ENCODE measurements around the gene ADAMTS12. TPM values are rescaled to one million over a fixed set of nuclear protein-coding genes. Genes with fewer than 3 reads are reported as not detected.
"Not testable (repeated sequence)": the region's sequence is repeated elsewhere in the genome, so short reads cannot be mapped to it uniquely, and the experiment has no call there.

ADAMTS12 gene
- total RNA-seq, 1 donor from 2014 or later = not detected

DNA sequence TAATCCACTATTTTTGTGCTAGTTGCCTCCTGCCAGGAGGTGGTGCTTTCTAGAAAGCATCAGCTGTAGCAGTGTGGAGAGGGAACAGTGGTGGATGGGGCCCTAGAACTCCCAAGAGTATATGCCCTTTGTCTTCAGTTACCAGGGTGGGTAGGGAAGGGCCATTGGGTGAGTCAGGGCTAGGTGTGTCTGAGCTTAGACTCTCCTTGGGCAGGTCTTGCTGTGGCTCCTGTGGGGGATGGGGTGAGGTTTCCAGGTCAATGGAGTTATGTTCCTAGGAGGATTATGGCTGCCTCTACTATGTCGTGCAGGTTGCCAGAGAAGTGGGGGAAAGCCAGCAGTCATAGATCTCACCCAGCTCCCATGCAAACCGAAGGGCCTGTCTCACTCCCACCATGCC, 11.3 kb upstream of the ADAMTS12 start:
- DNase-seq (ENCODE audit: low read depth, low spot score) = no peak

DNA sequence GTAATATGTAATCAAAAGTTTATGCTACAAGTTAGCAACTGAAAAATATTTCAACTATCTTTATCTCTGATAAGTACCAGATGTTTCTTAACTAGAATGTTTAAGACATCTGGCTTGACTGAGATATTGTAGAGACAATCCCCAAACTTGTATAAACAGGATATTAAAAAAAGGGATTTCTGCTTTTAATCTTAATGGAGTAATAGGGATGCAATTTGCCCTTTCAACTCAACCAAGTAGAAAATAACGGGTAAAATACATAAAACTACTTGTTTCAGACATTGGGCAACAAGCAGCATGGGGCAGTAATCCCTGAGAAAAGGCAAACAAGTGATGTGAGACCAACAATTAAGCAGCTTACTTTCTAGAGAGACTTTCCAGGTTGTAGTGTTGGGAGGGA, 9.4 kb upstream of the ADAMTS12 start:
- DNase-seq (ENCODE audit: low read depth, low spot score) = no peak

- DNase-seq (ENCODE audit: low read depth, low spot score) = no peak
Measured at GRCh38 chr5:33894566-33894965, 2.8 kb upstream of the ADAMTS12 start.

DNA sequence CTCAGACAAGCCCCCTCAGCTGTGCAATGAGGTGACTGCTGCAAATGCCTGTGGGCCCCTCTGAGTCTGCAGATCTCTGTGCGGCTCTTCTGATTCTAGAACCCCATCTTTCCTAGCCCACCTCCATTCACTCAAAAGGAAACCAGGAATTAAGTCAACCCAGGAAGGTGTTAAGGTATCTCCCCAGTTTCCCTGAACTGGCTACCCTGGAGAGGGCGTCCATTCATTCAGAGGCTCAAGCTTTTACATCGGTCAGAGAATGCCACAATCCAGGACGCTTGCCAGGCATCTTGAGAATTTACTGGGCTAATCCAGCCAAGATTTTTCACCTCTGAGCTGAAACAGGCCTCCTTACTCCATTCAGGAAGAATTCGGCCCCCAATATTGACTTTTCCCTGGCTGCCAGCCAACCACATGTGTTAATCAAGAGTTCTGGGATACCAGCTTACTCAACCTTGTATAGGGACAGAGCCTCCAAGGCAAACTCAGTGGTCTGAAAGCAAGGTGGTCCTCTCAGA, 889 bp upstream of the ADAMTS12 start:
- DNase-seq (ENCODE audit: low read depth, low spot score) = no peak

- DNase-seq (ENCODE audit: low read depth, low spot score) = no peak
Measured at GRCh38 chr5:33891446-33891787, 373 bp downstream of the ADAMTS12 start.

DNA sequence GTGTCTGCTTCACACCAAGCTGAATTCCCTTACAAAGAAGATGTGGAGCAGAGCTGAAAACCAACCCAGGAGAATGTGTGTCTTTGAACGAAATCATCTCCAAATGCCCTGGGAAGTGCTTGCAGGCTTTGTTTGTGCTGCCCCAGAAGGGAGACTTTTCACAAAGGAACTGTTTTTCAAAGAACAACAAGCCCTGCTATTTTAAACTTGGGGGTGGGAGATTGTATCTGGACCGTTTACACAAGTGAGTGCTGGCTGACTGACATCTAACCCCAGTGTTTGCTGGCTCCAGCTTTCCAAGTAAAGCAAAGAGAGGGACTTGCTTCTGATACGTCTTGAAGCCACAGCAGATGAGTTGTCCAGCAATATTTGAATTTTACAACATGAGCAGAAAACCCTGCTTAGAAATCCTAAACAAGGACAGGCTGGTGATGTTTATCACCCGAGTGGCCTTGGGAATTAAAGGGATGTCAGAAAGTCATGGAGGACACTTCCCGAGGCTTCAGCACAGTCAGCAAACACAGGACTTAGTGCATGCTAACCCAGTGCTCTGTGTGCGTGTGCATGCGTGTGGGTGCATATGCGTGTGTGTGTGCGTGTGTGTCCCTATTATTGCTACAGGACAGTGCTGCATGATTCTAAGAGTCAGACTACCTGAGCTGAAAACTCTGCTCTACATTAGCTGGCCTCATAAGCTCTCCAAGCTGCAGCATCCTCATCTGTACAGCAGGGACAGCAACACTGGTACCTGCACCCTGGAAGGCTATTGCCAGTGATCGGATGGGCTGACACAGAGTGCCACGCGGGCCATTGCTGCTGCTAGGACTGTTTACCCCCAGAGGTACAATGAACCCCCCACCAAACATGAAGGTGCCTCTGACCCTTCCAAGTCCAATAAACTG, 1.4 kb downstream of the ADAMTS12 start:
- DNase-seq (ENCODE audit: low read depth, low spot score) = no peak

GRCh38 chr5:33888587-33888986, 3.2 kb downstream of the ADAMTS12 start:
- DNase-seq (ENCODE audit: low read depth, low spot score) = no peak

- DNase-seq (ENCODE audit: low read depth, low spot score) = no peak
Measured at GRCh38 chr5:33887268-33887667, 4.5 kb downstream of the ADAMTS12 start.

DNA sequence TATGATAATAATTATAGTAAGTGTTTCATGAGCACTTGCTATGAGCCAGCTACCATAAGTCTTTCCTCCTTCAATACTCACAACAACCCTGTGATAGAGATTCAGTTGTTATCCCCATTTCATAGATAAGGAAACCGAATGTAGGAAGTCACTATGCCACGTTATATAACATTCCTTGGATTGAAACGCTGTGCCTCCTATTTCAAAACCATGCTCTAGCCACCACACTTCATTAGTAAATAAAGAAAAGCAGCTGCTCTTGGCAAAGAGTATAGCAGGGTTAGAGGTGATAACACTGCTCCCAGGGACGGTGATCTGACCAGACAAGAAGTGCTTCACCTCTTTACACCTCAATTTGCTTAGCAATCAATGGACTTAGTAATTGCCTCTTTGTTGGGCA, 5.5 kb downstream of the ADAMTS12 start:
- no peak for DNase-seq (ENCODE audit: low read depth, low spot score)

- DNase-seq (ENCODE audit: low read depth, low spot score) = no peak
Measured at GRCh38 chr5:33885679-33886078, 6.1 kb downstream of the ADAMTS12 start.

DNA sequence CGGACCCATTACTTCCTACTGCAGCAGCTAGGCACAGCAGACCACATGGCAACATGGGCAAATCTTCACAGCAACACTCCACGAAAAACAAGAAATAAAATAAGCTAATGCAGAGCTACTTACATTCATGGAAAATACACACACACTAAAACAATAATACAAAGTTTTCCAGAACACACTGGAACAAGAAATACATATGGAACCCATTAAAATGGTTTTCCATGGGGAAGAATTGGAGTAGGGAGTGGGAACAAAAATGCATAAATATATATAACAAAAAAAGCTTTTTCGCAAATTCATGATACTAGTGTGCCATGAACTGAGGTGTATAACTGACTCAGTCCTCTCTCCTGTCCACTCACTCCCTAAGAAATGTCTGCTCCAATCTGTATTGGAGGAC, 8.3 kb downstream of the ADAMTS12 start:
- no peak for DNase-seq (ENCODE audit: low read depth, low spot score)

GRCh38 chr5:33880319-33880718, 11.5 kb downstream of the ADAMTS12 start:
- DNase-seq (ENCODE audit: low read depth, low spot score) = no peak

DNA sequence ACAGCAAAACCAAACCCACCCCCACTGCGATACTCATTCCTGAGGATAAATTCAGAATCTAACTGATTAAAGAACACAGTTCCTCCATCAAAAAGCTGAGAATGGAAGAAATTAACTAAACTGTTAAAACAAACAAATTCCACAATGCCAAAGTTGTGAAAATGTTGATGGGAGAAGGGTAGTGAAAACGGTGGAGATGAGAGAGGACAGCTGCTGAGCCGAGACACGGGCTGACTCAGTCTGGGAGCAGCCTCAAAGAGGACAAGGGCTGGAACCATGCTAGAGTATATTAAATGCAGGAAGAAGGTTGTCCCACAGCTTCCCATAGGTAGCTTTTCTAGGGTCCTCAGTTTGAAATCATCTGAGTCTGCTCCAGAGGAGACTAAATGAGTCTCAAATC, 14.3 kb downstream of the ADAMTS12 start:
- DNase-seq (ENCODE audit: low read depth, low spot score) = no peak

- no peak for DNase-seq (ENCODE audit: low read depth, low spot score)
Measured at GRCh38 chr5:33867241-33867640, 24.5 kb downstream of the ADAMTS12 start.

DNA sequence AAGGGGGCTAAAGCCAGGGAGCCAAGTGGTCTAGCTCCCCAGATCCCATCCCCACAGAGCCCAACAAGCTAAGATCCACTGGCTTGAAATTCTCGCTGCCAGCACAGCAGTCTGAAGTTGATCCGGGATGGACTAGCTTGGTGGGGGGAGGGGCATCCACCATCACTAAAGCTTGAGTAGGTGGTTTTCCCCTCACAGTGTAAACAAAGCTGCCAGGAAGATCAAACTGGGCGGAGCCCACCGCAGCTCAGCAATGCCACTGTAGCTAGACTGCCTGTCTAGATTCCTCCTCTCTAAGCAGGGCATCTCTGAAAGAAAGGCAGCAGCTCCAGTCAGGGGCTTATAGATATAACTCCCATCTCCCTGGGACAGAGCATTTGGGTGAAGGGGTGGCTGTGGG, 32.6 kb downstream of the ADAMTS12 start:
- DNase-seq (ENCODE audit: low read depth, low spot score) = not testable (repeated sequence)

DNA sequence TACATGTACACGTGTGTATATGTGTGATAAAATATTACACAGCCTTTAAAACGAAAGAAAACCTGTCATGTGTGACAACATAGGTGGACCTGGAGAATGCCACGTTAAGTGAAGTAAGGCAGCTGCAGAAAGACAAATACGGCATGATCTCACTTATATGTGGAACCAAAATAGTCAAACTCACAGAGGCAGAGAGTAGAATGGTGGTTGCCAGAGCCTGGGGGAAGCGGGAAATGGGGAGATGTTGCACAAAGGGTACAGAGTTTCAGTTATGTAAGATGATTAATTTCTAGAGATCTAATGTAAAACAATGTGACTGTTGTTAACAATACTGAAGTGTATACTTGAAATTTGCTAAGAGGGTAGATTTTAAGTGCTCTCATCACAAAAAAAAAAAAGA, 34.8 kb downstream of the ADAMTS12 start:
- DNase-seq (ENCODE audit: low read depth, low spot score) = no peak

DNA sequence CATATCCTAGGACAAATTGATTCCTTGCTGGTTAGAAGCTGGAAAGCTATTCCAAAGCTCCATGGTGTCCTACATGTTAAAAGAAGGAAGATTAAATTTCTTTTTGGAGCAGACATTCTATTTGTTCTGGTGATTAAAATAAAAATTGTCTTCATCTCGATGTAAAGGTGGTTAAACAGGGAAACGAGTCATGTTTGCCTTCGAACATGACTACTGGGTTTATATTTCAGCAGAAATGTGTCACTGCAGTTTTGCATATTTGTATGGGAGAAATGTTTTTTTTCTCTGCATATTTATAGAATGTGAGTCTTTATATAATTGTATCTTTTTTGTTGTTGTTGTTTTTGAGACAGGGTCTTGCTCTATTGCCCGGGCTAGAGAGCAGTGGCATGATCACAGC, 36.4 kb downstream of the ADAMTS12 start:
- no peak for DNase-seq (ENCODE audit: low read depth, low spot score)

DNA sequence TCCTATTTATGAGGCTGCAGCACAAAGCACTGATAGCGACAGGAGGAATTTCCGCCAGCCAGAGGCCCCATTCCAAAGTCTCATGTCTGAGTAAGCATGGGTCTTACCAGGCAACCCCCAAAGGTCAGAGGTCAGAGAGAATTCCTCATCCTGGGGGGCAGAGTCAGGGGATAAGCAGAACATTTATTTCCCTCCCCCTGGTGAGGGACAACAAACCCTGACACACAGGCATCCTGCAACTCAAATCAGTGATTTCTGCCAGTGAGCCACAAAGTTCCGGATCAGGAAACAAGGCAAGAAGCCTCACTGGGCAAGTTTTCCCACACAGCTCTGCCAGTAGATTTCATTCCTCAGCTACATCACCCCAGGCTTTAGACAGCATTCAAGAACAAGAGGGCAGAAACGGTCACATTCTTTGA, 37.0 kb downstream of the ADAMTS12 start:
- DNase-seq (ENCODE audit: low read depth, low spot score) = peak; percentile 20

- no peak for DNase-seq (ENCODE audit: low read depth, low spot score)
Measured at GRCh38 chr5:33852837-33853236, 39.0 kb downstream of the ADAMTS12 start.

- no peak for DNase-seq (ENCODE audit: low read depth, low spot score)
Measured at GRCh38 chr5:33852319-33852718, 39.5 kb downstream of the ADAMTS12 start.

DNA sequence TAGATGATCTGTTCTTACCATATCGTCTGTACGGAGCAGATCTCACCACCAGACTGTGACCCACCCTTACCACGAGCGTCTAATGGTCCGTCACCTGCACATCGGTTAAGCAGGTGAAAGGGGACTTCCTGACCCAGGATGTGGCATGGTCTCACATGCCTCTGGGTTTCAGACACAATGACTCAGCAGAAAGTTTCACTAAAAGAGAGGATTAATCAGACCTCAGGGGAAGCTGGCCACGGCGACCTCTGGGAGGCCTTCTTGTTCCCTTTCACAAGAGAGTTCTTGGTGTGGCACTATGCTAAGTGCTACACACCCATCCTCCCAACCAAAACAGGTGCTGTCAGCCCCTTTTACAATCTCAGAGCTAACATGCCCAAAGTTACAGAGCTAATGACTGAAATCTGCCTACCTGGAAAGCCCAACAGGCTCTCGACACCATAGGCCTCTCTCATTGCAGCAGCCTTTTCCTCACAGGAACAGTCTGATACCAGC, 41.6 kb downstream of the ADAMTS12 start:
- no peak for DNase-seq (ENCODE audit: low read depth, low spot score)

GRCh38 chr5:33848554-33848953, 43.2 kb downstream of the ADAMTS12 start:
- DNase-seq (ENCODE audit: low read depth, low spot score) = no peak

- DNase-seq (ENCODE audit: low read depth, low spot score) = no peak
Measured at GRCh38 chr5:33846851-33847250, 44.9 kb downstream of the ADAMTS12 start.

Measured in pulmonary artery endothelial cell (primary cell).